Small intestine (tissue), 16 donors: ENCODE data around the gene IGF1R. TPM values are rescaled to one million over a fixed set of nuclear protein-coding genes. Genes with fewer than 3 reads are reported as not detected.

Source experiments
- DNase-seq, 2 donors: peaks; one replicate each; pipeline versions ENCODE4 v3.0.0 to v3.0.0-alpha.2; 2013
- FAIRE-seq: peaks from 2 replicates; lab custom pipeline; 2012; peaks lifted over from hg19 to GRCh38; lab: Jason Lieb, UNC
- H3K27ac ChIP-seq, 3 donors: one replicate each; pipeline ENCODE4 v1.5.1; 2013; ENCODE audit warnings: low read length in 2 of 3, mild to moderate bottlenecking in 2 of 3, control low read depth in 1 of 3, inconsistent platforms in 1 of 3, low read depth in 1 of 3, moderate library complexity in 1 of 3
- H3K27me3 ChIP-seq, 3 donors: one replicate each; pipeline ENCODE4 v1.6.1; 2013; ENCODE audit warnings: low read length in 3 of 3, inconsistent platforms in 1 of 3; ENCODE audit not compliant: control insufficient read depth in 3 of 3, insufficient read depth in 3 of 3
- H3K36me3 ChIP-seq, 3 donors: one replicate each; pipeline ENCODE4 v1.6.1; 2013; ENCODE audit warnings: low read length in 3 of 3, inconsistent platforms in 1 of 3, low read depth in 1 of 3, mild to moderate bottlenecking in 1 of 3, moderate library complexity in 1 of 3; ENCODE audit not compliant: control insufficient read depth in 3 of 3, insufficient read depth in 2 of 3
- H3K4me1 ChIP-seq, 3 donors: one replicate each; pipeline ENCODE4 v1.6.1; 2013; ENCODE audit warnings: low read length in 2 of 3, inconsistent platforms in 1 of 3, low read depth in 1 of 3, mild to moderate bottlenecking in 1 of 3, moderate library complexity in 1 of 3; ENCODE audit not compliant: control insufficient read depth in 3 of 3, insufficient read depth in 2 of 3
- H3K4me3 ChIP-seq, 3 donors: one replicate each; pipeline ENCODE4 v1.5.1; 2013; ENCODE audit warnings: low read length in 3 of 3, control low read depth in 1 of 3, inconsistent platforms in 1 of 3, low read depth in 1 of 3, mild to moderate bottlenecking in 1 of 3, moderate library complexity in 1 of 3
- H3K9me3 ChIP-seq, 2 donors: one replicate each; pipeline ENCODE4 v1.6.1; 2013; ENCODE audit warnings: low read depth in 1 of 2, low read length in 1 of 2; ENCODE audit not compliant: control insufficient read depth in 2 of 2, insufficient read depth in 1 of 2
- WGBS, 3 donors: extraction: QIAGEN DNeasy Blood & Tissue Kit; methylation state at CpG; one replicate each; pipeline ENCODE4 v1.1.7; 2013; 5-methylcytosine and 5-hydroxymethylcytosine counted together
- long read RNA-seq, 10 donors: transcript quantifications; one replicate each; lab custom pipeline, GENCODE V29; 2026
- polyA plus RNA-seq, 4 donors: library from polyadenylated mRNA; stranded (reverse) in 3 of 4; unstranded in 1 of 4; fragments of 200-250 nt in 3 of 4; fragments of 120-200 nt in 1 of 4; gene quantifications; one replicate each; pipeline versions ENCODE4 v1.2.1 to v1.2.3, GENCODE V29; 2013
- donor health status: healthy with polysubstance abuse.
- donor health status: control.
- donor health status: control.
- donor health status: Bipolar disorder and iron deficiency.
- donor health status: healthy.

IGF1R gene
- polyA plus RNA-seq = 10 to 100 TPM in 1 of 4 donors, 1 to 10 TPM in 2, under 1 TPM in 1; 0.54 to 27.9 (median 3.8) TPM
- long read RNA-seq, donor 1 = 0 reads
- long read RNA-seq, donor 2 = 0 reads
- long read RNA-seq, donor 3 = 0 reads
- long read RNA-seq, donor 4 = 0 reads
- long read RNA-seq, donor 5 = 0 reads
- long read RNA-seq, donor 6 = 0 reads
- long read RNA-seq, donor 7, partial matches to known transcripts = 5 of 5 reads
- long read RNA-seq, donor 7, other reads (novel, unspliced or antisense) = 0 of 5 reads
- long read RNA-seq, donor 8 = 0 reads
- long read RNA-seq, donor 9 = 0 reads
- long read RNA-seq, donor 10 = 0 reads

DNA sequence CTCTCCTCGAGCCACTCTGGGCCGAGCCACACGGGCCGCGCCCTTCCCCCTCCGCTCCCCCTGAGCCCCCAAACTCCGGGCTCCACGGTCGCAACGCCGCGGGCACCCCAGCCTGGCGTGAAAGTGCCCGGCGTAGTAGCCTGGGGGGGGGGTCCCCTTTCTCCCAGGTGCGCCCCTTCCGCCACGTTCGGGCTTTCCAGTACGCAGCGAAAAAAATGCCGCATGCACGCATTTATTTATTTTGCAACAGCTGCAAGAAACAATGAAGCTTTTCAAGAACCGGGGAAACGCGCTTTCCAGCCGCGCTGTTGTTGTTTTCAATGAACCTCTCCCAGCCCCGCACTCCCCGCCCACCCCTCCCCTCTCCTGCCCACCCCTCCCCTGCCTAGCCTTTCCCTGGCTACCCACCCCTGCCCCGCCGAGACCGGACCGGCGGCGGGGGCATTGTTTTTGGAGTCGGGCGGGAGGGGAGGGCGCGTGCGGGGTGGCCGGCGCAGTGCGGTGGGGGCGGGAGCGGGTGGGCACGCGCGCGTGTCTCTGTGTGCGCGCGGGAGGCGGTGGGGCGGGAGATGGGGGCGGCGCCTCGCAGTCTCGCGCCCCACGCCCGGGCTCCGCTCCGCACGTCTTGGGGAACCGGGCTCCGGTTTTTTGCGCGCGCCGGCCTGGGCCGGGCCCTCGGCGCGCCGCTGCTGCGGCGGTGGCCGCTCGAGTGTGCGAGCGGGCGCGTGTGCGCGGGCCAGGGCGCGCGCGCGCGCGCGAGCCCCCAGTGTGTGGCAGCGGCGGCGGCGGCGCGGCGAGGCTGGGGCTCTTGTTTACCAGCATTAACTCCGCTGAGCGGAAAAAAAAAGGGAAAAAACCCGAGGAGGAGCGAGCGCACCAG, at the start of gene IGF1R:
Gene IGF1R, plus strand, starts transcription at position 766 of the 880 bp plus-strand sequence. CDS start 1,043 bp downstream, outside the sequence.
- peak within 1 kb of the TSS; percentile 83 to 94 (median 91) for H3K27ac ChIP-seq
- no peak for FAIRE-seq

GRCh38 chr15:98599909-98600691, 48.2 kb upstream of the IGF1R start:
- Histone ChIP-seq H3K4me1 (no peaks in the 10 kb centered on the region), H3K4me3 (peak overlapping the region in 2 of 3 donors; percentile 51 to 63), H3K9me3 (no peaks in the 10 kb centered on the region), H3K27ac (peak overlapping the region in 2 of 3 donors; percentile 19 to 61), H3K27me3 (peaks cover 0 to 10% (median 0%) of the 10 kb centered on the region in 3 donors), H3K36me3 (no peaks in the 10 kb centered on the region)
- no peak for FAIRE-seq
- DNase-seq = peak; percentile 66 to 69
- WGBS, 3 donors = 6 to 13% (median 8%) methylated on average over 15 of the region's 15 CpGs

More for the DNA sequence above, at the start of gene IGF1R:
- DNase-seq = peak; percentile 84 to 97
- H3K36me3 ChIP-seq = no peaks in the 10 kb centered on the region
- no peaks in the 10 kb centered on the region for H3K9me3 ChIP-seq
- 0 to 1% (median 1%) methylated on average over 43 to 106 of the region's 106 CpGs for WGBS, 3 donors
- peaks cover 0 to 4% (median 0%) of the 10 kb centered on the region in 3 donors for H3K4me1 ChIP-seq
- H3K27me3 ChIP-seq = no peaks in the 10 kb centered on the region
- H3K4me3 ChIP-seq = peak within 1 kb of the TSS; percentile 60 to 94 (median 81)

DNA sequence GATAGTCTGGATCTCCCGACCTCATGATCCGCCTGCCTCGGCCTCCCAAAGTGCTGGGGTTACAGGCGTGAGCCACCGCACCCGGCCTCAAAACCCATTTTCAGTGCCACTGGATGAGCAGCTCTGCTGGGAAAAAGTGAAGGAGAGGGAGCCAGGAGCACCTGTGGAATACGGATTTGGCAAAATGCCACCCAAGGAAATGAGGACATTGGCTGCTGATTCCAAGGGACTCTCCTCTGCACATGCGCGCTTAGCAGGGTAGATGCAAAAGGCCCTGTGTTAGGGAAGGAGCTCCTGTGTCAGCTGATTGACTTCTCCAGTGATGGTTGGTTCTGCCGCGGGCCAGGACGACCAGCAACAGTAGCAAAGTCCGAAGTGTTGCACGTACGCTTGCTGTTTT, 43.4 kb upstream of the IGF1R start:
- H3K36me3 ChIP-seq = no peaks in the 10 kb centered on the region
- 74 to 87% (median 80%) methylated on average over 15 of the region's 15 CpGs for WGBS, 3 donors
- H3K4me3 ChIP-seq = no peak overlapping the region
- FAIRE-seq = no peak
- peak in 1 of 2 donors; percentile 25 for DNase-seq
- no peaks in the 10 kb centered on the region for H3K4me1 ChIP-seq
- H3K27ac ChIP-seq = no peak overlapping the region
- H3K9me3 ChIP-seq = no peaks in the 10 kb centered on the region
- no peaks in the 10 kb centered on the region for H3K27me3 ChIP-seq

GRCh38 chr15:98609144-98609852, 39.0 kb upstream of the IGF1R start:
- DNase-seq (no peak), FAIRE-seq (no peak)
- Histone ChIP-seq H3K4me1 (no peaks in the 10 kb centered on the region), H3K27me3 (no peaks in the 10 kb centered on the region), H3K36me3 (no peaks in the 10 kb centered on the region), H3K9me3 (no peaks in the 10 kb centered on the region), H3K4me3 (no peak overlapping the region), H3K27ac (no peak overlapping the region)
- 64 to 74% (median 65%) methylated on average over 9 of the region's 9 CpGs for WGBS, 3 donors

DNA sequence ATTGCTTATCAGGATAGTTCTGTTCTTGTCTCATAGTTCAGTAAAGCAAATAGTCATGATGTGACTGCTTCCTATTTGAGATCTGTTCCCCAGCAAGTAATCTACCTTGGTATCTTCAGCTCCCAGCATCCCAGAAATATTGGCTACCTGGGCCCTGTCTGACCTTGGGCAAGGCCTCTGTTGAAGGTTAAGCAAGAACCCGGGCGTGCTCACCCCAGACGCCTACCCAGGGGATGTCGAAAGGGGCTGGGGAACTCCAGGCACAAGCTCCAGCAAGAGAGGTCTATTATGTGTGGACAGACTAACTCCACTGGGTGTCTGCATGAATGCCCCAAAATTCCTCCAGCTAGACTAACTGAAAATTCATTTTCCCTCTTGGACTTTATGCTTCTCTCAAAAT, 37.3 kb upstream of the IGF1R start:
- Histone ChIP-seq H3K36me3 (no peaks in the 10 kb centered on the region), H3K27me3 (no peaks in the 10 kb centered on the region), H3K9me3 (no peaks in the 10 kb centered on the region), H3K27ac (no peak overlapping the region), H3K4me3 (no peak overlapping the region), H3K4me1 (no peaks in the 10 kb centered on the region)
- WGBS, 3 donors = 76 to 84% (median 78%) methylated on average over 4 of the region's 4 CpGs
- DNase-seq = no peak
- FAIRE-seq = no peak

DNA sequence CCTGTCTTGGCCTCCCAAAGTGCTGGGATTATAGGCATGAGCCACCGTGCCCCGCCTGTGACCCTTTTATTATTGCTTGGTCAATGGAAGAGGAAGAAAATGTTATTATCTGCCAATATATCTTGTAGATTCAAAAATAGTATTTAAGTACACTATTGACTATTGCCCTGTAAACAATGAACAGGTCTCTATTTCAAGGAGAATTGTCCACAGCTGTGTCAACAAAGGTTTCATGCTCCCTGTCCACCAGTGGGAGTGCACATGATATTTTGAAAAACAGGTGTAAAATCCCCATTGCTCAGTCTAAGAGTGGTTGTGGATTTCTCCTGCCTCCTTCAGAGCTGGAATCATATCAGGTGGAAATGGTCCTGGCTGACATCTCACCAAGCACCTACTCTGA, 36.5 kb upstream of the IGF1R start:
- Histone ChIP-seq H3K27ac (no peak overlapping the region), H3K9me3 (no peaks in the 10 kb centered on the region), H3K4me3 (no peak overlapping the region), H3K36me3 (no peaks in the 10 kb centered on the region), H3K27me3 (peaks cover 0 to under 1% (median 0%) of the 10 kb centered on the region in 3 donors), H3K4me1 (no peaks in the 10 kb centered on the region)
- FAIRE-seq (no peak), DNase-seq (no peak)
- 51 to 82% (median 54%) methylated on average over 2 of the region's 2 CpGs for WGBS, 3 donors

DNA sequence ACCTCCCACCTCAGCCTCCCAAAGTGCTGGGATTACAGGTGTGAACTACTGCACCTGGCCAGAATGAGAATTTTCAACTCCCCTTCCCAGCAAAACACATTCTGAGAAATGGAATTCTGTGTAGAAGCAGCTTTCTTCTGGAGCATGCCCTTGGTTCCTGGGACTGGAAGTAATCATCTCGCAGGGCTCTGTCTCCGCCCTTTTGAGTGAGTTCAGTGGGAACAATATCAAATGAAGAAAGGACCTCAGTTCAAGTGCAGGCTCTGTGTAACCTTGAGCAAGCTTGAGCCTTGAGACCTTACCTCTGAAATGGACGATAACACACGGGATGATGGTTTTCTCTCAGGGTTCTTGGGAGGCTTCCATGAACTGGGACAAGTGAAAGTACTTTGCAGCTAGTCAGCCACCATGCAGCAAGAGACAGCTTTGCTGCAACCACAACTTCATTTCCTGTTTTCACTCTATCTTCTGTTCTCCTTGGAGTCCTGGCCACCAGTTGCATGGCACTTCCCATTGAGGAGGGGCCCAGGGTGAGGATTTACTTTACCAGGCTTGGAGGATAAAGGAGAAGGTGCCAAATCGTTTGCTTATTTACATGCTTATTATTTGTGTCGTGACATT, 35.7 kb upstream of the IGF1R start:
- Histone ChIP-seq H3K27ac (no peak overlapping the region), H3K4me1 (no peaks in the 10 kb centered on the region), H3K36me3 (no peaks in the 10 kb centered on the region), H3K27me3 (peaks cover 0 to 2% (median 0%) of the 10 kb centered on the region in 3 donors), H3K4me3 (no peak overlapping the region), H3K9me3 (no peaks in the 10 kb centered on the region)
- DNase-seq (no peak), FAIRE-seq (no peak)
- 74 to 76% (median 75%) methylated on average over 6 of the region's 6 CpGs for WGBS, 3 donors
